ENCODE results near the gene NTRK3. TPM values are rescaled to one million over a fixed set of nuclear protein-coding genes. Genes with fewer than 3 reads are reported as not detected.

NTRK3 gene
- total RNA-seq, 2 experiments from 2014 or later, result 0.78 TPM; not detected in 1

DNA sequence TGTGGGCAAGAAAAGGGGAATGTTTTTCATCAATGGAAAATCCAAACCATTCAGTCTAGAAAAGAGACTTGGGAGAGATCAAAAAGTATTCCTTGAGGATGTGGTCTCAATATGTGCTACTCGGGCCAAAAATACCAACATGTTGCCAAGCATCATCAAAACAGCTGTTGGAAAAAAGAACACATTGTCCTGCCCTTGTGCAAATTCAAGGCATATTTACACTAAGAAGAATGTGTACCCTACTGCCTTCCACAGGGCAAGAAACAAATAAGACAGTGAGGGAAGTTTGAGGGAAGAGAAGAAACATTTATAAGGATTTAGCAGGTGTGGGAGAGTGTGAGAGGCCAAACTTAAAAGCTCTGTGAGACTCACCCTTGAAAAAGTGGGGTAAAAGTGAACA lies 252.1 kb downstream of the NTRK3 start:
- H3K27me3 Mint-ChIP-seq, result peaks cover 9% of the 10 kb centered on the region
- Histone ChIP-seq H3K27ac (ENCODE audit: low read depth in 1 of 2, low read length in 2 of 2) (no peak overlapping the region), H3K9me3 (ENCODE audit: control insufficient read depth in 1 of 2, insufficient read depth in 1 of 2, low read length in 2 of 2) (no peaks in the 10 kb centered on the region), H3K4me3 (ENCODE audit: low read length) (no peak overlapping the region), H3K36me3 (ENCODE audit: insufficient read depth, low read length) (no peaks in the 10 kb centered on the region), H3K27me3 (ENCODE audit: control insufficient read depth in 1 of 2, insufficient read depth in 2 of 2, low read length in 2 of 2) (peaks cover 0 to 3% of the 10 kb centered on the region in 2 experiments), H3K4me1 (ENCODE audit: insufficient read depth, low read length) (no peaks in the 10 kb centered on the region)
- no peak overlapping the region for H3K4me3 Mint-ChIP-seq
- H3K9me3 Mint-ChIP-seq, result no peaks in the 10 kb centered on the region
- H3K4me1 Mint-ChIP-seq (ENCODE audit: low read depth), result no peaks in the 10 kb centered on the region
- CTCF ChIA-PET, result interaction anchor here (0.7 kb wide), 1 partner anchor 22 kb away, joined by 3 read pairs; no protein-coding TSS in a partner anchor
- POLR2A ChIA-PET, result no interaction called here
- ATAC-seq (ENCODE audit: poor library complexity), result no peak
- no peak for DNase-seq
- H3K36me3 Mint-ChIP-seq (ENCODE audit: low read depth), result no peaks in the 10 kb centered on the region
- no peak overlapping the region for H3K27ac Mint-ChIP-seq
- intact Hi-C loops (cut with DNase I, micrococcal nuclease), result no loop called here
- TF ChIP-seq, protein P1, sequence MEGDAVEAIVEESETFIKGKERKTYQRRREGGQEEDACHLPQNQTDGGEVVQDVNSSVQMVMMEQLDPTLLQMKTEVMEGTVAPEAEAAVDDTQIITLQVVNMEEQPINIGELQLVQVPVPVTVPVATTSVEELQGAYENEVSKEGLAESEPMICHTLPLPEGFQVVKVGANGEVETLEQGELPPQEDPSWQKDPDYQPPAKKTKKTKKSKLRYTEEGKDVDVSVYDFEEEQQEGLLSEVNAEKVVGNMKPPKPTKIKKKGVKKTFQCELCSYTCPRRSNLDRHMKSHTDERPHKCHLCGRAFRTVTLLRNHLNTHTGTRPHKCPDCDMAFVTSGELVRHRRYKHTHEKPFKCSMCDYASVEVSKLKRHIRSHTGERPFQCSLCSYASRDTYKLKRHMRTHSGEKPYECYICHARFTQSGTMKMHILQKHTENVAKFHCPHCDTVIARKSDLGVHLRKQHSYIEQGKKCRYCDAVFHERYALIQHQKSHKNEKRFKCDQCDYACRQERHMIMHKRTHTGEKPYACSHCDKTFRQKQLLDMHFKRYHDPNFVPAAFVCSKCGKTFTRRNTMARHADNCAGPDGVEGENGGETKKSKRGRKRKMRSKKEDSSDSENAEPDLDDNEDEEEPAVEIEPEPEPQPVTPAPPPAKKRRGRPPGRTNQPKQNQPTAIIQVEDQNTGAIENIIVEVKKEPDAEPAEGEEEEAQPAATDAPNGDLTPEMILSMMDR (IDR thresholded peaks at IDR 0.05), result no peak

DNA sequence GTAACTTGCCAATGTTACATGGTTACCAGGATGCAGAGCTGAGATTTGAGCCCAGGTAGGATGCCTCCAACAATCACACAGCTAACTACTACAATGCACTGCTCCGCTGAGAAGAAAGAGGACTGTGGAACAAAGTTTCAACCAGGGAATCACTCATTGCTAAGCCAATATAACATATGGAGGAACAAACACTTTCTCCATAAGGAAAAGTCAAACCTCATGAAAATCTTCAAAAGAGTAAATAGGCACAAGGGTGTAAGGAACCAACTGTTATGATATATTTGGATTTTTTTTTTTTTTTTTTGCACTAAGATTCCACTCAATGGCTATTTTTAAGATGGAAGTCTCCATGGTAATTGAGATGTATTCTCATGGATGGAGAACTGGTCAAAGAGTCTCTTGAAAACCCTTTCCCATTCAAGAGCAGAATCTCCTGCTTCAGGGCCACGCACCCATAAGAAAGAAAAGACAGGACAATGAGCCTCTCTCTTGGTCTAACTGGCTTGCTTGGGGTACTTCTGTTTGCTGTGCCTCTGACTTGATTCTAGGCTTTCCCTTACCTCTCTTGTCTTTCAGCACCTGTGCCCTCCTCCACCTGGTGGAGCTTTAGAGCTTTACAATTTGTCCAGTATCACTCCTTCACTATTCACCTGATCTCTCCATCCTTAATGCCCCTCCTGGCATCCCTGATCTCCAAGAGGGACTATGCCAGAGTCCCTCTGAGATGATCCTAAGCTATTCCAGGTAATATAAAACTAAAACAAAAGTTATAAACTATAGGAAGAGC lies 252.8 kb downstream of the NTRK3 start:
- DNase-seq (no peak), ATAC-seq (ENCODE audit: poor library complexity) (no peak)
- intact Hi-C loops (cut with DNase I, micrococcal nuclease), result no loop called here
- Mint-ChIP-seq H3K9me3 (no peaks in the 10 kb centered on the region), H3K27ac (no peak overlapping the region), H3K36me3 (ENCODE audit: low read depth) (no peaks in the 10 kb centered on the region), H3K4me3 (no peak overlapping the region), H3K4me1 (ENCODE audit: low read depth) (no peaks in the 10 kb centered on the region), H3K27me3 (peaks cover 9% of the 10 kb centered on the region)
- no peaks in the 10 kb centered on the region for H3K4me1 ChIP-seq (ENCODE audit: insufficient read depth, low read length)
- H3K36me3 ChIP-seq (ENCODE audit: insufficient read depth, low read length), result no peaks in the 10 kb centered on the region
- peaks cover 0 to 3% of the 10 kb centered on the region in 2 experiments for H3K27me3 ChIP-seq (ENCODE audit: control insufficient read depth in 1 of 2, insufficient read depth in 2 of 2, low read length in 2 of 2)
- POLR2A ChIA-PET, result no interaction called here
- no peak overlapping the region for H3K27ac ChIP-seq (ENCODE audit: low read depth in 1 of 2, low read length in 2 of 2)
- H3K9me3 ChIP-seq (ENCODE audit: control insufficient read depth in 1 of 2, insufficient read depth in 1 of 2, low read length in 2 of 2), result no peaks in the 10 kb centered on the region
- no peak overlapping the region for H3K4me3 ChIP-seq (ENCODE audit: low read length)
- TF ChIP-seq, protein P1 (IDR thresholded peaks at IDR 0.05), result no peak
- CTCF ChIA-PET, result no interaction called here

DNA sequence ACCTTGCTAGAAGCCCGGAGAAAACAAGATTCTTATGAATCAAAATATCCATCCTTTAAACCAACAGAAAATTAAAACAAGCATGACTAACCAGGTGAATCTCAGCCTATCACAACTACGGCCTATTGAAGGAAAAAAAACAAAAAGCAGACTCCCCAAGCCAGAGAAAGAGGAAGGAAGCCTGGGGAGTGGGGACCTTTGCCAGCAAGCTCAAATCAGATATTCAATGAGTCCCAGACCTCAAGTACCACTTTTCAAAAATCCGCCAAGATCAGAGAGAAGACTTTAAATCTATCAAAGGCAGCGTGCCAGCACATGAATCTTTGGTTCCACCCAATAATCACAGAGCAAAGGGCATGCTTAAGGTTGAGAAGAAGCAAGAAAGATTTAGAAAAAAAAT lies 253.8 kb downstream of the NTRK3 start:
- Mint-ChIP-seq H3K36me3 (ENCODE audit: low read depth) (no peaks in the 10 kb centered on the region), H3K4me1 (ENCODE audit: low read depth) (no peaks in the 10 kb centered on the region), H3K9me3 (no peaks in the 10 kb centered on the region), H3K27ac (no peak overlapping the region), H3K4me3 (no peak overlapping the region), H3K27me3 (peaks cover 9% of the 10 kb centered on the region)
- Histone ChIP-seq H3K36me3 (ENCODE audit: insufficient read depth, low read length) (no peaks in the 10 kb centered on the region), H3K4me3 (ENCODE audit: low read length) (no peak overlapping the region), H3K4me1 (ENCODE audit: insufficient read depth, low read length) (no peaks in the 10 kb centered on the region), H3K27ac (ENCODE audit: low read depth in 1 of 2, low read length in 2 of 2) (no peak overlapping the region), H3K27me3 (ENCODE audit: control insufficient read depth in 1 of 2, insufficient read depth in 2 of 2, low read length in 2 of 2) (no peaks in the 10 kb centered on the region), H3K9me3 (ENCODE audit: control insufficient read depth in 1 of 2, insufficient read depth in 1 of 2, low read length in 2 of 2) (no peaks in the 10 kb centered on the region)
- TF ChIP-seq, protein P1 (IDR thresholded peaks at IDR 0.05), result no peak
- ChIA-PET CTCF (no interaction called here), POLR2A (no interaction called here)
- intact Hi-C loops (cut with DNase I, micrococcal nuclease), result no loop called here
- DNase-seq (no peak), ATAC-seq (ENCODE audit: poor library complexity) (no peak)

Measured in CD4-positive, alpha-beta T cell (primary cell).